Ishikawa (cell line): ENCODE data around the gene CERS6.

ENCODE experiments used
- EP300 ChIP-seq: IDR thresholded peaks from 2 replicates; pipeline ENCODE4 v1.6.1; 2012; ENCODE audit warnings: borderline replicate concordance
- RAD21 ChIP-seq: IDR thresholded peaks from 2 replicates; pipeline ENCODE4 v1.6.1; 2012; ENCODE audit warnings: low read depth
- TAF1 ChIP-seq: IDR thresholded peaks from 2 replicates; pipeline ENCODE4 v1.6.1; 2012; ENCODE audit warnings: low read depth, mild to moderate bottlenecking
- YY1 ChIP-seq: IDR thresholded peaks from 2 replicates; pipeline ENCODE4 v1.6.1; 2012; ENCODE audit warnings: low read depth
- TF ChIP-seq, protein P1 (sequence below): IDR thresholded peaks from 2 replicates; pipeline ENCODE4 v1.6.1; 2012; ENCODE audit warnings: low read depth, mild to moderate bottlenecking
- TF ChIP-seq, protein P2 (sequence below): IDR thresholded peaks from 2 replicates; pipeline ENCODE4 v1.6.1; 2012

DNA sequence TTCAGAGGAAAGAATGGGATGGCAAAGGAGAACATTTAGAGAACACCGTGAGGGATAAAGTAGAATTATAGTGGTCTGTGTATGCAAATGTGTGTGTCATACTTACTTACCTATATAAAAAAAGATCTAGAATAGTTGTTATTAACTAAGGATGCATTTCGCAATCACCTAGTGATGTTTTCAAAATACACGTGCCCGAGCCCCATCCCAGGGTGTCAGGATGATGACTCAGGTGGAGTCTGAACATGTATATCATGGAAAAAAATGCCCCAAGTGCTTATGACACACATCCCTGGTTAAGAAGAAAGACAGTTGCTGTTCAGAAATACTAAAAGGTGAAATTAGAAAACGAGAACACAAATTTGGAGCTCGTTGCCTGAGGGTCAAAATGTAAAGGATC, 109.0 kb downstream of the CERS6 start:
- TF ChIP-seq, protein P1, sequence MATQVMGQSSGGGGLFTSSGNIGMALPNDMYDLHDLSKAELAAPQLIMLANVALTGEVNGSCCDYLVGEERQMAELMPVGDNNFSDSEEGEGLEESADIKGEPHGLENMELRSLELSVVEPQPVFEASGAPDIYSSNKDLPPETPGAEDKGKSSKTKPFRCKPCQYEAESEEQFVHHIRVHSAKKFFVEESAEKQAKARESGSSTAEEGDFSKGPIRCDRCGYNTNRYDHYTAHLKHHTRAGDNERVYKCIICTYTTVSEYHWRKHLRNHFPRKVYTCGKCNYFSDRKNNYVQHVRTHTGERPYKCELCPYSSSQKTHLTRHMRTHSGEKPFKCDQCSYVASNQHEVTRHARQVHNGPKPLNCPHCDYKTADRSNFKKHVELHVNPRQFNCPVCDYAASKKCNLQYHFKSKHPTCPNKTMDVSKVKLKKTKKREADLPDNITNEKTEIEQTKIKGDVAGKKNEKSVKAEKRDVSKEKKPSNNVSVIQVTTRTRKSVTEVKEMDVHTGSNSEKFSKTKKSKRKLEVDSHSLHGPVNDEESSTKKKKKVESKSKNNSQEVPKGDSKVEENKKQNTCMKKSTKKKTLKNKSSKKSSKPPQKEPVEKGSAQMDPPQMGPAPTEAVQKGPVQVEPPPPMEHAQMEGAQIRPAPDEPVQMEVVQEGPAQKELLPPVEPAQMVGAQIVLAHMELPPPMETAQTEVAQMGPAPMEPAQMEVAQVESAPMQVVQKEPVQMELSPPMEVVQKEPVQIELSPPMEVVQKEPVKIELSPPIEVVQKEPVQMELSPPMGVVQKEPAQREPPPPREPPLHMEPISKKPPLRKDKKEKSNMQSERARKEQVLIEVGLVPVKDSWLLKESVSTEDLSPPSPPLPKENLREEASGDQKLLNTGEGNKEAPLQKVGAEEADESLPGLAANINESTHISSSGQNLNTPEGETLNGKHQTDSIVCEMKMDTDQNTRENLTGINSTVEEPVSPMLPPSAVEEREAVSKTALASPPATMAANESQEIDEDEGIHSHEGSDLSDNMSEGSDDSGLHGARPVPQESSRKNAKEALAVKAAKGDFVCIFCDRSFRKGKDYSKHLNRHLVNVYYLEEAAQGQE, result no peak
- no peak for TF ChIP-seq EP300
- TF ChIP-seq, protein P2, sequence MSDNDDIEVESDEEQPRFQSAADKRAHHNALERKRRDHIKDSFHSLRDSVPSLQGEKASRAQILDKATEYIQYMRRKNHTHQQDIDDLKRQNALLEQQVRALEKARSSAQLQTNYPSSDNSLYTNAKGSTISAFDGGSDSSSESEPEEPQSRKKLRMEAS, result no peak
- TF ChIP-seq RAD21, result no peak
- no peak for TF ChIP-seq TAF1
- no peak for TF ChIP-seq YY1
